Right ventricle myocardium superior (tissue), 1 donor: ENCODE data around the gene SMYD3. TPM values are rescaled to one million over a fixed set of nuclear protein-coding genes. Genes with fewer than 3 reads are reported as not detected.

ENCODE experiments used
- ATAC-seq: fragments of 200-7000 bp; cut with Tn5 transposase; one replicate; pipeline ENCODE4 v1.9.1; 2020; ENCODE audit warnings: mild to moderate bottlenecking; ENCODE audit not compliant: poor library complexity
- DNase-seq: peaks from one replicate; pipeline ENCODE4 v3.0.0-alpha.2; 2020
- intact Hi-C: fragments of 100-400 bp; cut with DNase I; formaldehyde crosslinking; loops from one replicate; pipeline ENCODE4 v1.11.2; 2022
- total RNA-seq: library from RNA; stranded (reverse); fragmentation: NEBNext Ultra II Directional; extraction: Animal tissue kit (Norgen Biotek cat#: 25700); gene quantifications from one replicate; pipeline ENCODE4 v1.2.1, GENCODE V29; 2021
- donor health status: DM: no; HTN: yes; CAD: no; lungs with severe emphysema.

The SMYD3 gene
- total RNA-seq, 1 donor from 2014 or later: 9.4 TPM

GRCh38 chr1:246301553-246302250 lies 205.4 kb downstream of the SMYD3 start:
- DNase-seq (no peak), ATAC-seq (no peak)
- intact Hi-C loops: no loop called here

- DNase-seq (no peak), ATAC-seq (no peak)
- intact Hi-C loops: no loop called here
Observed at GRCh38 chr1:246300626-246301549, 206.2 kb downstream of the SMYD3 start.

DNA sequence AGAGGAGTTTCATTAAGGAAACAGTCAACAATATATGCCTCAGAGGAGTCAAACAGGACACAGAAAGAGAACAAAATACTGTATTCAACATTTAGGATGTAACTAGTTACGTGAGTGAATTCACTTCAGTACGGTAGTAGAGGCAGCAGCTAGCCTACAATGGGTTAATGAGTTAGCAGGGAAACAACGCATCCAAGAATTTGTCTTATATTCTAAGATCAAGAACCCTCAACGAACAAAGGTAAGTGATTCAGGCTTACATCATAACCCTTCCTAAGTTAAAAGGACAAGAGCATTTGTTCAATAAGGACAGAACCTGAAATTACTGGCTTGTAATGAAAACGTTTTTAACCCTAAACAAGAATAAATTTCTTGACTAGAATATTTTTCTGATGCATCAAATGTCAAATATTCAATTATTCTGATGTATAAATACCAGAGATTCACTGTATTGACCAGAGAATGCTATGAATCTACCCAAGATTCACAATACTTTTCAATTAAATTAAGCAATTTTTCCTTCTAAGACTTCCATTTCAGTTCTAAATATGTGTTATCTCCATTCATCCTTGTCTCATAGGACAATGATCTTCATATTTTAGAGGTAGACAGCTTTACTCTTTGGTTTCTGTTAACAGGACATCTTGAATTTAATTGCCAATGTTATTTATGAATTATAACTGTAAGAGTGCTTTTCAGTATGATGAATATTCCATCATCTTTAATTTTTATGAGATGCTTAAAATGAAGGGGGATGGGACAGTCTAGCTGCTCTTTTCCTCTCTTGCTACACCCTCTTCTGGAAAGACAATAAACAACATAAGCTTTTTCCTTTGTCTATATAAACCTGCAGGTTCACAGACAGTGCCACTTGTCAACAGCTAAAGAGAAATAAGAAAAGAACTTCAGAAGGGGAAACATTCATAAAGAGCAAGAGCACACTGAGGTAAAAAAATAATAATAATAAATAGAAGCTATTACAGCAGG lies 209.5 kb downstream of the SMYD3 start:
- no peak for ATAC-seq
- no peak for DNase-seq
- intact Hi-C loops: no loop called here

GRCh38 chr1:246295968-246296367 lies 211.1 kb downstream of the SMYD3 start:
- intact Hi-C loops: no loop called here
- ATAC-seq (no peak), DNase-seq (no peak)

GRCh38 chr1:246295340-246295739 lies 211.7 kb downstream of the SMYD3 start:
- ATAC-seq (no peak), DNase-seq (no peak)
- intact Hi-C loops: no loop called here

DNA sequence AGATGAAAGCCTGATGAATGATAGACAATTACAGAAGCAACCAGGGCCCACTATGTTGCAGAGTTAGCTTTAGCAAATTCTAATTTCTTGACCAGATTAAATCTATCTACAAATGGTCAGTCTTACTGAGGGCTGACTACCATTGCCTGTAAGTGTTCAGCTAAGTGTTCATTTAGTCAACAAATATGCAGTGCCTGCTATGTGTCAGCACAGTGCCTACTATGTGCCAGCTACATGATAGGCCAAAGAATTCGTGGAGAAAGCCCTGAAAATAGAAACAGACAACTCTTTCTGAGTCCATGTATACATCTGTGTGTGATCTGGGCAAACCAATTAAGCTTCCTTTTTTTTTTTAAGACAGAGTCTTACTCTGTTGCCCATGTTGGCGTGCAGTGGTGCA lies 212.8 kb downstream of the SMYD3 start:
- DNase-seq (no peak), ATAC-seq (no peak)
- intact Hi-C loops: no loop called here

- intact Hi-C loops: no loop called here
- DNase-seq: no peak
- no peak for ATAC-seq
Observed at GRCh38 chr1:246293366-246294121, 213.5 kb downstream of the SMYD3 start.

DNA sequence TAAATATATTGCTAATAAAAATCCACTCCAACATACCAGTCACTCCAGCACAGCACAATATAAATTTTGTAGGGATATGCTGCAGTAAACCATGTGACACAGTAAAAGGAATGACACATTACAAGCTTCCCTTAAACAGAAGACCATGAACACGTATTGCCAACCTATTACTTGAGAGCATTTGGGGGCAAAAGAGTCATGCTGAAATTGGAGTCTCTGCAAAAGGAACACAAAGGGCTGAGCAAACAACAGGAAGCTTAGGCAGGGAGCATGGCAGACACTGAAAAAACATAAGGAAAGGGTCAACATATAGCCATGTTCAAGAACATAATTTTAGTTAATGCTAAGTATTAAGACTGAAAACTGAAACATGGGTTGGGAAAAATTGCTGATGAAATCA lies 214.5 kb downstream of the SMYD3 start:
- intact Hi-C loops: no loop called here
- ATAC-seq: no peak

DNA sequence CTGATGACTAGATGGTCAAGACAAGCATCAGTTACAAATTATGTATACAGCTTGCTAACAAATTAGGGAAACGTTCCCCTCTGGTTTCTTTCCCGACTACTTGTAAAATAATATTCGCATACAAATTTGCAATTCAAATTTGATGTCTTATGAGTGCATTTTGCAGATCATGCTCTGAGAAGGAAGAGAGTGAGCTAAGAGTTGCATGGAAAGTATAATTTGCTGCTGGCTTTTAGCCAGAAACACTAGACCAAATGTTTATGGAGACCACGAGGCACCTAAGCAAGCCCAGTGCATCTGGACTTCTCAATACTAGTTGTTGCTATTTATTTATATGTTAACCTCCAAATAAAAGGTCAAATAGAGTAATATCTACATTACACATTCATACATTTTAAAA lies 216.0 kb downstream of the SMYD3 start:
- no peak for ATAC-seq
- no peak for DNase-seq
- intact Hi-C loops: no loop called here

More for the DNA sequence above, 214.5 kb downstream of the SMYD3 start:
- no peak for DNase-seq

GRCh38 chr1:246283771-246284410 lies 223.2 kb downstream of the SMYD3 start:
- no peak for ATAC-seq
- intact Hi-C loops: no loop called here
- DNase-seq: no peak

- intact Hi-C loops: no loop called here
- DNase-seq: no peak
- ATAC-seq: no peak
Observed at GRCh38 chr1:246281639-246282038, 225.4 kb downstream of the SMYD3 start.

DNA sequence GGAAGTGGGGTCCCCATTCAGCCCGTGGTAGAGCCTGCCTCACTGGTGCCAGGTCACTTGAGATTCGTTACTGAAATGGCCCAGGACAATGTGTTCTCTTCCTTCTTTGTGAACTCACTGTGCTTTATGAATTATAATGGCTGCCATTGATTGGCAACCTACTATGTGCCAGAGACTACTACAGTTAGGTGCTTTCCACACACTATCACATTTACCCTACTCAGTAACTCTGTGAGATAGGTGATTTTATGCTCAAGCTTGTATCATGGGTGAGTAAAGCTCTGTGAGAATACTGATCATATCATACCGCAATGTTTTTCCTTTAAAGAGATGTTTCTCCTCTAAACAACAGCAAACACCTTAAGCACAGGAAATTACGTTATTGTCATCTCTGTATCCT lies 225.9 kb downstream of the SMYD3 start:
- intact Hi-C loops: no loop called here
- DNase-seq (no peak), ATAC-seq (no peak)

DNA sequence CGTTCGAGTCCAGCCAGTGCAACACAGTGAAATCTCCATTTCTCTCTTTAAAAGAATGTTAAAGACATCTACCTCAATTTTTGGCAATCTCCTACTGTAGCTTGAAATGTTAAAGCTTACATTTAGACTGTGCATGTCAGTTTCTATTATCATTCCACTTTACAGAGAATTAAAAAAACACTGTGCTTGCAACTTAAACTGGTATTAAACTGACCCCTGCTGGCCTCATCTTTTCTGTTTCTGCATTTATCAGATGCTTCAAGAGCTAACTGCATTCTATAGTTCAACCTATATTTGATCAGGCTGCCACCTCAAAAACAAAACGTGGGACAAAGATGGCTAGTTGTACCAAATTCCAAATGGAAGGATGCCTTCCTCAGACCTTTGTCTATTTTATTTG lies 226.5 kb downstream of the SMYD3 start:
- no peak for DNase-seq
- intact Hi-C loops: no loop called here
- no peak for ATAC-seq

DNA sequence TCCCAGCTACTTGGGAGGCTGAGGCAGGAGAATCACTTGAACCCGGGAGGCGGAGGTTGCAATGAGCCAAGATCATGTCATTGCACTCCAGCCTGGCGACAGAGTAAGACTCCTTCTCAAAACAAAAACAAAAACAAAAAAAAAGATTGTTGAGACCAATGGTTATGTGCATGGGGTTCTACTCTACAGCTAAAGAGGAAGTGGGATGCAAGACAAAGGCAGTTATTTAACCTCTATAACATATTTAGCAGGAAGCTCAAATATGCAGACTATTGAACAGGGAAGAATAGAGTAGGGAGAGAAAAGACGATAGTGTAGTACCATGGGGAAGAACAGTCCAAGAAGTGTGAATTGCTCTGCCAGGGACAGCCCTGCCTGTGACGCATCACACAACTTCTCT lies 227.7 kb downstream of the SMYD3 start:
- ATAC-seq (no peak), DNase-seq (no peak)
- intact Hi-C loops: no loop called here

DNA sequence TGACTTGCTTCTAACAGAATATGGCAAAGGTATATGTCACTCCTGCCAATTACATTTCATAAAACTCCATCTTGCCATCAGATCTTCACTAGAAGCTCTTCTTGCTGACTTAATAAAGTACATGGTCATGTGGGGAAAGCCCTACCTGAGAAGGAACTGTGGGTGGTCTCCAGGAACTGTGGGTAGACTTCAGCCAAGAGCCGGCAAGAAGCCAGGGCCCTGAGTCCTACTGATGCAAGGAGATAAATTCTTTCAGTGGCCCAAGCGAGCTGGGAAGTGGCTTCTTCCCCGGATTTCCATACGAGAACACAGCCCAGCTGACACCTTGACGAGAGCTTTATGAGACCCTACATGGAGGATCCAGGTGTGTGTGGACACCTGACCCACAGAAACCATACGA lies 228.7 kb downstream of the SMYD3 start:
- intact Hi-C loops: no loop called here
- ATAC-seq (no peak), DNase-seq (no peak)

DNA sequence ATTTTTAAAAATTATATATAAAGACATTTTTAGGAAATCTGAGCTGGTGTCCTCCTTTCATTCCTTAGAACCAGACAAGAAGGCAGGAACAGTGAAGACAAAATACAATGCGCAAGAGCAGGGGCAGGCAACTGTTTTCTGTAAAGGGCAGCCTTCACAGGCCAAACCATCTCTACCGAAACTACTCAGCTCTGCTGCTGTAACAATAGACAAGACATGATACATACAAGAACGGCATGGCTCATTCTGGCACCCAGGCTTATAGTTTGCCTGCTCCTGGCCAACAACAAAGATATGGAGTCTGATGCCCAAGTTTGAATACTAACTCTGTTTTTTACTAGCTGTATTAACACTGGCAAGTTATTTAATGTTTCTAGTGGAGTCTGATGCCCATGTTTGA lies 232.0 kb downstream of the SMYD3 start:
- no peak for ATAC-seq
- no peak for DNase-seq
- intact Hi-C loops: no loop called here

- DNase-seq (no peak), ATAC-seq (no peak)
- intact Hi-C loops: no loop called here
Observed at GRCh38 chr1:246274186-246274585, 232.9 kb downstream of the SMYD3 start.

- DNase-seq: no peak
- ATAC-seq: no peak
- intact Hi-C loops: no loop called here
Observed at GRCh38 chr1:246271516-246271915, 235.6 kb downstream of the SMYD3 start.
